Activated CD4-positive, alpha-beta T cell treated with anti-CD3 and anti-CD28 coated beads for 4 hours (primary cell): ENCODE measurements around the gene CACNA1A.
"Not testable (repeated sequence)": the region's sequence is repeated elsewhere in the genome, so short reads cannot be mapped to it uniquely, and the experiment has no call there.

Source experiments
- DNase-seq, 2 donors: peaks; one replicate each; pipeline ENCODE4 v3.0.0-alpha.2; 2020

Gene CACNA1A

DNA sequence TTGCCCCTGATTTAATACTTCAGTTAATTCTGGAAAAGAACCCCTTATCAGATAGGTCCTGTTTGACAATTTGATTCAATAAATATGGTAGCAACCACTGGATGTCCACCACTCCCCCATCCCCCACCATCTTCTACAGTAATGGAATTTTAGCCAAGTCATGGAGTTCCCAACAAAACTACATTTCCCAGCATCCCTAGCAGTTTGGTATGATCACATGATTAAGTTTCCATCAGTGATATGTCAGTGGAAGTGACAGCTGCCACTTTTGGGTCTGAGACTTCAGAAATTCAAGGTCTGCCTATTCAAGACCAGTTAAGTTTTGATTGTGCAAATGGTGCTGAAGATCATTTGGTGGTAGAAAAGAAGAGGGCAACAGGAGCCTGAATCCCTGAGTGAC is 85.5 kb downstream of the CACNA1A start:
- DNase-seq, result no peak

DNA sequence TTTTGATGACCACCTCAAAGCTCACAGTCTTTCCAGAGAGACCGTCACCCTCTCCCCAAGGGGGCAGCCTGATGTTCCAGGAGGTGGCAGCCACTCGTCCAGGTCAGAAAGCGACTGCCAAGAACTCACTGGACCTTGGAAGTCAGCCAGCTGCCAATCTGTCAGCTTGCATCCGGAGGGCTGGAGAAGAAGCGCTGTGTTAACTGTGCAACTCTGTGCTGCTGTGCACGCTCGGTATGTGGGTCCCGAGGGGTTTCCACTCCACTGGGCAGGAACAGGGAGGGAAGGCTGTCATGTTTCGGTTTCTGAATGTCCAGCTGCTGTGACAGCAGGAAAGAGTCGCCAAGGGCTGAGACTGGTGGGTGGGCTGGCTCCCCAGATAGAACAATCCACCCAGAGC is 89.2 kb downstream of the CACNA1A start:
- DNase-seq, result no peak

DNA sequence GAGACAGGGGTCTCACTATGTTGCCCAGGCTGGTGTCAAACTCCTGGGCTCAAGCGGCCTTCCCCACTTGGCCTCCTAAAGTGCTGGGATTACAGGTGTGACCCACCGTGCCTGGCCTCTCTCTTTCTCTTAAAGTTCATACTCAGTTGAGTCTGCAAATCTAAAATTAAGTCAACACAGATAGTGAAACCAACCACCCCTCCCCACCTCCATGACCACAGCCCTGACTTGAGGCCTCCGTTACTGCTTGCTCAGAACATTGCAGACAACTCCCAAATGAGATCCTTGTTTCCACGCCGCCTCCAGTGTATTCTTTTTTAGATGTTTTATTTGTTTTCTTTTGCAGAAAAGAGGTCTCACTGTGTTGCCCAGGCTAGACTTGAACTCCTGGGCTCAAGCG is 94.4 kb downstream of the CACNA1A start:
- no peak for DNase-seq

DNA sequence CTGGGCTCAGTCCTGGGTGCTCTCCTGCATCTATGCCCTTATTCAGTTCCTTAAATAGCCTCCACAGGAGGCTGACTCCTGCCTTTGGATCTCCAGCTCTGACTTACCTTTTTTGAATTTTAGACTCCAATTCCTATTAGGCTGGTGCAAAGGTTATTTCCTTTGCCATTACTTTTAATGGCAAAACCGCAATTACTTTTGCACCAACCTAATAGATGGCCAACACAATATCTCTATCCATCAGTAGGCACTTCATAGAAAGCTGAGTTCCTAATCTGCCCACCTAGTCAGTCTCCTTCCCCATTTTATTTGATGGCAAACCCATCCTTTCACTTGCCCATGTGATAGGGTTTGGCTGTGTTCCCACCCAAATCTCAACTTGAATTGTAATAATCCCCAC is 95.3 kb downstream of the CACNA1A start:
- DNase-seq, result no peak

DNA sequence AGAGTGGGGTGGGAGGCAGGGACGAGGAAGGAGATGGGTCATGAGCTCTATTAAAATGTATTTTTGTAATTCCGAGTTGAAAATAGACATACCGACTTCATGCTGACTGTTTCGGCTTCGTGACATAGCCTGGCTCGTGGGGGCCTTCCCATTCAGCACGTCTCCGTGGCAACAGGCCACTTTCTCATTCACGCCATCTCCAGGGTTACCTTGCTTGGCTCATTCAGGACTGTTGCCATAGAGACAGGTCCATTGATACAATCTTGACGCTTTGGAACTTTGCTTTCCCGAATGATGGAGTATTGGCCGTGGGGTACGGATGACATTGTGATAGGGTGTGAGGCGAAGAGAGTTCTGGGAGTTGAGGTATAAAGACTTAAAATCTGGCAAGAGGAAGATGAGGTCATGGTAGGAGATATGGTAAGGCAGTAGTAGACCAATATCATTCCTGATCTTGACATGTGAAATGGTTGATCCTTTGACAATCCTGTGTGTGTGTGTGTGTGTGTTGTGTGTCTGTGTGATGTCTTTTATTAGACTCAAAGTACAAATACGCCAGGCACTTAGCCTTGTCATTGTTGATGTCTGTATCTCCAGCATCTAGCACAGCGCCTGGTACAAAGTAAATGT is 97.3 kb downstream of the CACNA1A start:
- DNase-seq, result no peak

DNA sequence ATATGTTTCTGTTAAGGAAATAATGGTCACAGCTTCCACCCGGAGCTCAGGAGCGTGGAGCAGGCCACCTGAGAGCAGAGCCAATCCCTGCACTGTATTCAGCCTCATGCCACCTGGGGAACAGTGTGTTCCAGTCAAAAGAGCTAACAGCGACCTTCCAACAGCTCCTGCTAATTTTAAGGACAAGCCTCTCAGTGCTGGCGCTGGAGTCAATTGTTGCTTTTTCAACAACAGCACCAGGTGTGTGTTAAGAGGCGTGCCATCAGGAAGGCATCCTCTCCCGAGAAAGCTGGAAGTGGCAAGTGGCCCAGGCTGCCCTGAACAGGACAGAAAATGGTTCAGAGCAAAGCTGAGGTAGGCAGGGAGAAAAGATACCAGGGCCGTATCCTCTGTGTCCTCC is 102.0 kb downstream of the CACNA1A start:
- no peak for DNase-seq

DNA sequence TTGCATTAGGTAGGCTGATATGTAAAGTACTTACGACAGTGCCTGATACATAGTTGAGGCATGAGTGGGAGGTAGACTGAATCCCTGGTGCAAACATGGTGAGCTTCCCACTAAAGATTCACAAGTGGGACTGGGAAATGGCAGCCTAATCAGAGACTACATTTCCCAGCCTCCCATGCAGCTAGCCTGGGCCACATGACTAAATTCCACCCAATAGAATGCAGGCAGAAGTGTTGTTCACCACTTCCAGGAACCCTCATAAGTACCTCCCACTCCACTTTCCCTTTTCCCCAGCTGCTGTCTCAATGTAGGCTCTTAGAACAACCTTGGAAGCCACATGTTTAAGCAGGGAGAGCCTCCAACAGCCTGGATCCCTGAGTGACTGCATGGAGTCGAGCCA is 104.9 kb downstream of the CACNA1A start:
- no peak for DNase-seq

DNA sequence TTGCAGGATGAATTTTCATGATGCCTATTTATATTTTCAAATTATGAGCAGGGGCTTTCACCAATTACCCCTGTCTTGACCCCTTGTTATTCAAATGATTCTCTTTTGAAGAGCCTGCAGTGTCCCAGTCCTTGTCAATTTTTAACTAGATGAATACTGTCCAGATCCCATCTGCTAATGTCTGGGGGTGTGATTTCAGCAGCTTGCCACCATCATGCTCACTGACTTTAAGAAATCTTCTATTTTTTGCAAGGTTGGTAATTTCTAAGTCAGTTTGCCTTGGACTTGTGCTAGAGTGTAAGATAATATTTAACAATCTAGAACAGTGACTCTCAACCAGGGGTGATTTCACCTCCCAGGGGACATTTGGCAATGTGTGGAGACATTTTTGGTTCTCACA is 106.0 kb downstream of the CACNA1A start:
- no peak for DNase-seq

DNA sequence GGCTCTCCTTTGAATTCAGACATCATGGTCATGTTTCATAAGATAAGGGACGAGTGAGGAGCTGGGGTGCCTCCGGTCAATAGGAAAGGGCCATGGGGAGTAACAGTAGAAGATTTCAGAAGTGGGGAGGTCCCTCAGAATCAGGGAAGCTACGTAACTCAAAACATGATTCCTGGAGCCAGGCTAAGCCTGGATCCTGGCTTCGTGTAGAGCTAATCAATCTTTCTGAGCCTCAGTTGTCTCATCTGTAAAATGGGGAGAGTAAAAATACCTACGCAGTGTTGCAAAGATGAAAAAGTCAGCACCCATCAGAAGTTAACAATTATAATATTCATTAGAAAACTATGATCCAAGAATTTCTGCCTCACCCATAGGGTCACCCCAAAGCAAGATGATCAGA is 106.5 kb downstream of the CACNA1A start:
- no peak for DNase-seq

DNA sequence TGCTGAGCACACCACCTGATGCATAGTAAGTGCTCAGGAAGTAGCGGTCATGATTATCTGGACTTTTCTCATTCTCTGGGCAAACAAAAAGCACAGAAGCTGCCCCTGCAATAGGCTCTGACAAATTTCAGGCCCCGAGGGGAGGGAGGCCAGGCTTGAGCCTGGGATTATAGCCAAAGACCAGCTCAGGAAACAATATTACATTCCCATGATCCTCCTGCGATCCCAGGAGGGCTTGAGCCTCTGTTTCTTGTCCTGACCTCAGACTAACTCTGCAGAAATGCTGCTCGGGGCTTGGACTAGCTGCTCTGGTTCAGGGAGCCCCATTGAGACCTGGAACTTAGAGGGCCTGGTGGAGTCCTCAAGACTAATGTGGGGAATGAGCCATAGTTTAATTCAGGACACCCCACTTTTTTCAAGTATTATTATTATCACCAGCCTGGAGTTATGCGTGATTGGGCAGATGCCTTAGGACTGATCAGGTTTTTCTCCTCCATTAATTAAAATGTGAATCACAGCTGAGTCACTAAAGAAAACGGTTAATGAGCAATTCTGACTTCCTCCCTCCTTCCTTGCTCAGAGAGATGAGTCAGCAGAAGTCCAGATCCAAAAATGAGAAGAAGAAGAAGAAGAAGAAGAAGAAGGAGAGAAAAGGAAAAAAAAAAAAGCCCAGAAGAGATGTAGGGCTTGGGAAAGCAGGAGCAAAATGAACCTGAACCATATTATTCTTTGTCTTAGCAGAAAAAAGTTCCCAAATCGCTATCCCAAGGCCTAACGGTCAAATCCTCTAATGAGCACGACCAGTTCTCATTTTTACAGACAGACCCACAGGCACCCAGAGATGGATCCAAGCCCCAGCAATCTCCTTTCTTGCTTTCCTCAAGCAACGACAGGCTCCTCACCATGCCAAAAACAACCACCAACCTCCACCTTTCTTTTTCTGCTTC is 107.2 kb downstream of the CACNA1A start:
- DNase-seq, result no peak

DNA sequence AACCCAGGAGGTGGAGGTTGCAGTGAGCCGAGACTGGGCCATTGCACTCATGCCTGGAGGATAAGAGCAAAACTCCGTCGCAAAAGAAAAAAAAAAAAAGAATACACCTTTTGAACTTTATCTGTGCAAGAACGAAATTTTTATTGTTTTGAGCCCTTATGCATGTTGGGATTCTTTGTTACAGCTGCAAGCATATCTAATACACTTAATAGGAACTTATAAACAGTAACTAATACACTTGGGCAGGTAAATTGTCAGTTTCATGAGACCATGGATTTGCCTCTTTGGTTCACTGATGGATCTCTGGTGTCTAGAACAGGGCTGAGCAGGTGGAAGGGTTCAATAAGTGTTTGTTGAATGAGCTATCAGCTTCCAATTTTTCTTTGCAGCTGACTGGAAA is 108.1 kb downstream of the CACNA1A start:
- DNase-seq, result no peak

DNA sequence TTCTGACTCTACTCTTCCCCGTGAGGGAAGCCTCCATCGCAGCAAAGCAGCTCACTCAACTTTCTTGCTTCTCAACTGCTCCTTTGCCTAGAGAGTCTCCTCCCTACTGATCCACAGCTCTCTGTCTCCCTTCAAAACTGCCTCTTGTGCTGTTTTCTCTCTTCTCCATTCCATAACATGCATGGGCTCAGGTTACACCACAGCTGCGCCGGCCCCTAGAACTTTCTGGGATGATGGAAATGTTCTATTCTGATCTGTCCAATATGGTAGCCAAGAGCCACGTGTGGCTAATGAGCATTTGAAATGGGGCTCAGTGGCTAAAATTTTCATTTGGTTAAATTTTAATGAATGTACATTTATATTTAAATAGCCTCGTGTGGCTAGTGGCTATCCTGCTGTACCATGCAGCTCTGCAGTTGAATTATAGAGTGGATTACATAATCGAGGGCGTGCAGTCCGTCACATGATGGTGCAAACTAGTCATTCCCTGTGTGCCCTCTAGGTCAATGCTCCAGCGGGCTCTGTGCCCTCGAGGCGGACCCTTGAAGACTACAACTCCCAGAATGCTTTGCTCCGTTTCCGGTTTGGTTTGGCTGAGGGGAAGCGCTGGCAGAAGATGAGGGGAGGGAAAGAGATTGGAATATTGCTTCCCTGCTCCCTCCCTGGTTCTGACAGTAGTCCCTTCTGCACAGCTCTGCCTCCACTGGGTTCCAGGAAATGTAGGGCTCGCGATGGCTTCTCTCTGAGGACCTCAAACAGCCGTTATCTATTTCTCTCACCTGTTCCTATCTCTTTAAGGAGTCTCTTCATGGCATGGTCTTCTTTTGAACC is 109.8 kb downstream of the CACNA1A start:
- DNase-seq, result no peak

DNA sequence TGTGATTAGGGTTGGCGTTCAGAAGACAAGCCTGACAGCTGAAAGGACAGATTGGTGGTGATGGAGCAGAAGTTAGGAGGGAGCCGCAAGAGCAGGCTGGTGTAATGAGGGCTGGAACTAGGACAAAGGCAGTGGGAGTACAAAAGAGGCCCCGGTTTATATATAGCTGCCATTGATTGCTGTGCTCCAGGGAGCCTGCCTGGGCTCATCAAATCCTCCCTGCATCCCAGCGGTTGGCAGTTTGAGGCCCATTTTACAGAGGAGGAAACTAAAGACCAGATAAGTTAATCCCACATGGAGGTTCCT is 123.7 kb downstream of the CACNA1A start:
- DNase-seq, result no peak

DNA sequence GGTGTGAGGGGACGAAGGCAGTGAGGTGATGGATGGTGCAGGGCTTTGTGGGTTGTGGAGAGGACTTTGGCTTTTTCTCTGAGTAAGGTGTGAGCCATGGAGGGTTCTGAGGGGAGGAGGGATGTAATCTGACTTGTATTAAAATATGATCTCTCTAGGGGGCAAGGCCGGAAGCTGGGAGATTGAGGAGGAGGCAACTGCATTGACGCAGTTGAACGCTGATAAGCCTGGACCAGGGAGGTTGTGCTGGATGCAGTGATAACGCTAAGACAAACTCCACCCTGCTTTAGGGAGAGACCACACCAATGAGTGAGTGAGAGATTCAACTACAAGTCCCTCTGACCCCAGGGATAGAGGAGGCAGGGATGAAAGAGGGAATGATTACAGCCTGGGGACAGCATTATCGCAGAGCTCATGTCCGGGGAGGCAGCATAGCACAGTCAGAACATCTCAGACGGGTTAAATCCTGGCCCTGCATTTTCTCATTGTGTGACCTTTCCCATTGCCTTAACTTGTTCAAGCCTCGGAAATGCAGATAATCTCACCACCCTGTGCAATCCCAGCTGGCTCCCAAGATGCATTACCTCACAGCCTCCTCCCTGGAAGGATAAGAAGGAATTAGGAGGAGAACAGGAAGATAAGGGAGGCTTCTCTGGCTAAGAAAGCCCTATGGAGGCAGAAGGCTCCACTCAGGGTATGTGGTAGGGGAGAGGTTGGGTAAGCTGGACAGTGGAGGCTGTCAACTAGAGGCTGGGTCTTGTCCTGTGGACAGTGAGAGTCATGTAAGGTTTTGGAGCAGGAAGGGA is 124.2 kb downstream of the CACNA1A start:
- no peak for DNase-seq

DNA sequence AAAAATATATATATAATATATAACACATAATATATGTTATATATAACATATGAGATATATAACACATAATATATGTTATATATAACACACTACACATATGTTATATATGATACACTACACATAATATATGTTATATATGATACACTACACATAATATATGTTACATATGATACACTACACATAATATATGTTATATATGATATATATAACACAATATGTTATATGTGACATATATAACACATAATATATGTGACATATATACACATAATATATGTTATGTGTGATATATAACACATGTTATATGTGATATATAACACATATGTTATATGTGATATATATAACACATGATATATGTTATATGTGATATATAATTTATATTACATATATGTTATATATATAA is 129.7 kb downstream of the CACNA1A start:
- no peak for DNase-seq

DNA sequence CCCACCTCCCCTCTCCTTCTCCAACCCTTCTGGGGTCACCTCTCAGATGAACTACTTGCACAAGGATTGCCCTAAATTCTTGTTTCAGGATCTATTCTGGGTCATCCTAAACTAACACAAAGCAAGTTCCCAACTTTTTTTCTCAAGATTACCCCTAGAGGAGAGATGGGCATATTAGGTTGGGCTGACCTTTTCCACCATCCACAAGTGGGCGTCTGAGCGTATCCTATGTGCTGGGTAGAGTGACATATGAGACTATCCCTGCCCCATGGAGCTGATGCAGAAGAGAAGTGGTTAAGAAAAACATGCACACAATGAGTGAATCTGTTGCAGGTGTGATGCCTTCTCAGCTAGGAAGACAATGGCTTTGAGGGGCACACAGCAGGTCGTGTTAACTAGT is 132.7 kb downstream of the CACNA1A start:
- DNase-seq, result no peak

DNA sequence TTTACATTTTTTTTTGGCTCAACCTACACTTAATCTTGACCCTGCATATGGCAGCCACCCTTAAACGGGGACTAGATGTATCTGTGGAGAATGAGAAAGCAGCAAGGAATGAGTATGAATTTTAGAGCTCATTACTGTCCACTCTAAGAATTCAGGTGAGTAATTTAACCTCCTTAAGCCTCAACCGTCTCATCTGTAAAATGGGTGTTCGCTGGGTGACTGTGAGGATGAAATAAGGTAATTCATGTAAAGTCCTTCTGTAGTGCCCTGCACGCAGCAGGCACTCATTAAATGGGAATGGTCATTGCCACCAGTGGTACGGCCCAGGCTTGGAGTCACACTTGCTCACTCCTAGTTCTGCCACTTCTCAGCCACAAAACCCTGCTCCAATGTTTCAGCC is 135.3 kb downstream of the CACNA1A start:
- DNase-seq, result no peak

DNA sequence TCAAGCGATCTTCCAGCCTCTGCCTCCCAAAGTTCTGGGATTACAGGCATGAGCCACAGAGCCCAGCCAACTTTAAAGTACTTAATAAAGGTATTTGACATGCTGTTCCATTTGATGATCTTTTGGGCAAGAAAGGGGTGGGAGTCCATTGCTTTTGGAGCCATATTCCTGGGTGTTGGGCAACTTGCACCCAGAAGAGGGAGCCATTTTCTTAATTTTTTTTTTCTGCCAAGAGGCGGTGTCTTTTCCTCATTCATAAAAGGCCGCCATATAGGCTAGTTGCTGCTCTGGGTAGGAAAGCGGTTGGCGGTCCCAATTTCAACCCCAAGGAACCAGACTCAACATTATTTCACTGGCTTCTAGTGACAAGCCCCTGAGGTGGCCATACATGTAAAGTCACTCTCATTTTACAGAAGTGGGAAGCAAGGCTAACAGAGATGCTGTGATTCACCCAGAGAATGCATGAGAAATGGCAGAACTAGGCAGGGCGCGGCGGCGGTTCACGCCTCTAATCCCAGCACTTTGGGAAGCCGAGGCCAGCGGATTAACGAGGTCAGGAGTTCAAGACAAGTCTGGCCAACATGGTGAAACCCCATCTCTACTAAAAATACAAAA is 139.6 kb downstream of the CACNA1A start:
- no peak for DNase-seq

DNA sequence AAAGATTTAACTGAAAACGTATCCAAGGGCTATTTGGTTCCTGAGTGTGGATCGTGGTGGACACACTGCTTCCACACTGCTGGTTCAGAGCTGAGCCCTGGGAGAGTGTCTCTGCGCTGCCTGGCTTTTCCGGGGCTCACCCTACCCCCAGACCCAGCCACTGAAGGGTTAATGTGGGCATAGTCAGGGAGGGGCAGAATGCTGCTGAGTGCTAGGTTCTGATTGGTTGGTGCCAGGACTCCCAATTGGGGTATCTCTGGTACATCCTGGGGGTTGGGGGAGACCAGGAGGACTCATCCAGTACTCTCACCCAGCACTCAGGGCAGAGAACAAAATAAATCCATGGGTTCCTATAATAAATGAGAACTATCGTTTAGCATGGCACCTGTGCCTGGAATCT is 142.3 kb downstream of the CACNA1A start:
- DNase-seq, result no peak

DNA sequence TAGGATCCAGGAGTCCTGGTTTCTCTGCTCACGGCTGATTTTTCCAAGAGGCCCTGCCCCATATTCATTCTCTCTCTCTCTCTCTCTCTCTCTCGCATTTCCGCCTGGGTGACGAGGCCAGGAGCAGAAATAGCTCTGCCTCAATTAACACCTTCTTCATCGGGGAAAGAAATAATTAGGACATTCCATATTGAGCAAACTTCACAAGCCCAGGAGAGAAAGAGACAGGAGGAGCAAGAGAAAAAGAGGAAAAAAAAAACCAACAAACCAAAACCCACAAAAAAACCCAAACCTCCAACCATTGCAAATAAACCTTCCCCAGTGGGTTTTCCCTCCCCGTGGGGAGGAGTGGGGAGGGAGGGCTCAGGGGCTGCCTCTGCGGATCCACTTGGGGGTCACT is 143.0 kb downstream of the CACNA1A start:
- no peak for DNase-seq

DNA sequence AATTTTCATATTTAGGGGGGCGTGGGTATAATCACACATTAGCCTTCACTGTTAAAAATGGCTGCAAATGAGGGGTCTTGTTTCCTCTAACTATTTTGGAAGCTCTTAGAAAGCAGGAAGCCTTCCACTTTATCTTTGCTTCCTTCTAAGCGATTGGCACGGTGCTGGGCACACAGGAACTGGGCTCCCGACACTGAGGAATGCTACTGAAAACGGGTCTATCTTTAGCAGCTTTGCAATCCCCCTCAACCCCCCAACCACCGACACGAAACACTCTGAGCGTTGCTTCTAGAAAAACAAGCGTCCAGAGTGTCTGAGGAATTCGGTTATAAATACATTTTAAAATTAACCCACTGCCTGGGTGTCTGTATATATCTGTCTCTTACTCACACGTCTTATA is 143.6 kb downstream of the CACNA1A start:
- no peak for DNase-seq

DNA sequence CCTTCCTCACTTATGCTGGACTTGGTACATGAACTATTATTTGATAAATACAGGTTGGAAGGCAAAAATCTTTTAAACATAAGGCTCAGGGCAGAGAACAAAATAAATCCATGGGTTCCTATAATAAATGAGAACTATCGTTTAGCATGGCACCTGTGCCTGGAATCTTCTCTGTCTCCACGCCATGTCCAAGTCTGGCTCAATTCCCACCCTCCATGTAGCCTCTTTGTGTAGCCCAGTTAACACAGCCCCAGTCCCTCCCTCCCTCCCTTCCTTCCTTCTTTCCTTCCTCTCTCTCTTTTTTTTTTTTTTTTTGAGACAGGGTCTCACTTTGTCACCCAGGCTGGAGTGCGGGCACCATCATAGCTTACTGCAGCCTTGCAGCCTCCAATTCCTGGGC is 144.6 kb downstream of the CACNA1A start:
- DNase-seq, result not testable (repeated sequence)
